ENCODE data around the gene CUX1.

- TF ChIP-seq GATA2 (IDR thresholded peaks at IDR 0.05; ENCODE audit: low read depth, low read length) (no peak; the same call in none of the 2 replicates), GATA3 (IDR thresholded peaks at IDR 0.05; ENCODE audit: low read depth, low read length) (no peak)
These were observed 435.0 kb downstream of the CUX1 start for GRCh38 chr7:102252366-102252982.

Measured in SH-SY5Y (cell line).